GM21360 (cell line): ENCODE measurements around the gene MAMSTR.
"Not testable (repeated sequence)": the region's sequence is repeated elsewhere in the genome, so short reads cannot be mapped to it uniquely, and the experiment has no call there.

ENCODE experiments used
- ATAC-seq: cut with Tn5 transposase; IDR thresholded peaks from one replicate; pipeline ENCODE4 v1.9.1; 2021; ENCODE audit warnings: mild to moderate bottlenecking, moderate library complexity; ENCODE audit not compliant: unreplicated experiment

MAMSTR gene, protein sequence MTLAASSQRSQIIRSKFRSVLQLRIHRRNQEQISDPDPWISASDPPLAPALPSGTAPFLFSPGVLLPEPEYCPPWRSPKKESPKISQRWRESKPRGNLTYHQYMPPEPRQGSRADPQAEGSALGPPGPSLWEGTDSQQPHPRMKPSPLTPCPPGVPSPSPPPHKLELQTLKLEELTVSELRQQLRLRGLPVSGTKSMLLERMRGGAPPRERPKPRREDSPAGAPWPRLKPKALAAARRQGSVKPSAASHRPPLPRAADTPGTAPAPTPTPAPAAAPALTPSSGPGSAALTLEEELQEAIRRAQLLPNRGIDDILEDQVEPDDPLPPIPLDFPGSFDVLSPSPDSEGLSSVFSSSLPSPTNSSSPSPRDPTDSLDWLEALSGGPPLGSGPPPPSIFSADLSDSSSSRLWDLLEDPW

DNA sequence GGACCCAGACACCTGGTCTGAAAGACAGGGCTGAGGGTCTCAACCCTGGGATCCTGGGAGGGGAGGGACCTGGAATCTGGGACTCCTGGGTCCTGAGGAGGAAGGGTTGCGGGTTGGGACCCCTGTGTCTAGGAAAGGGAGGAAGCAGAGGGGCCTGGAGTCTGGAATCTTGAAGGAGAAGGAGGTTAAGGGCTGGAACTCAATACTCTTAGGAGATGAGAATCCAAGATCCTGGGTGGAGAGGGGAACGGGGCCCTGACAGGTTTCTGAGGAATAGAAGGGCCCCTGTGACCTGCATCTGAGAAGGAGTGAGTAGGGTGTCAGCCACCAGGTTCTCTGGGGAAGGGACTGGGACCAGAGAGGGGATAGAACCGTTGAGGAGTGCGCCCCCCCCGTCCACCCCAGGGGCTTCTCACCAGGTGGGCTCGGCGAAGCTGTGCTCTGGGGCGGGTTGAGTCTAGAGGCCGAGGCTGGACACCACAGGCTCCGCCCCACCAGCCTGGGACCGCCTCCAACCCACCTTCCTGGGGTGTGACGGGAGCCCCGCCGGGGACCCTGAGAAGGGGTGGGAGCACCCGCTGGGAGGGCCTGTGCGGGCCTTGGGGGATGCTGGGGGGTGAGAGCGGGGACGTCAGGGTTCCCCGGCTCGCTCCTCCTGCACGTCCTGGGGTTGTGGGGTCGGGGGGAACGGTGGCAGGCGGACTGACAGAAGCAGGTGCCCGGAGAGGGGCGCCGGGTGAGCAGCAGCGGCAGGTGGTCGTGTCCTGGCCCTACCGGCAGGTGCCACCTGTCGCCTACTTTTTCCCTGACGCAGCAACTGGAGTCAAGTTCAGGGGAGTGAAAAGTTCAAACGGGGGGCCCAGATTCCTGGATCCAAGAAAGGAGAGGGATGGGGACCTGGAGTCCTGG, at the start of gene MAMSTR:
MAMSTR (minus strand) TSS at position 463 of the 909 bp plus-strand sequence. CDS start 694 bp downstream, outside the sequence.
- no peak for ATAC-seq

DNA sequence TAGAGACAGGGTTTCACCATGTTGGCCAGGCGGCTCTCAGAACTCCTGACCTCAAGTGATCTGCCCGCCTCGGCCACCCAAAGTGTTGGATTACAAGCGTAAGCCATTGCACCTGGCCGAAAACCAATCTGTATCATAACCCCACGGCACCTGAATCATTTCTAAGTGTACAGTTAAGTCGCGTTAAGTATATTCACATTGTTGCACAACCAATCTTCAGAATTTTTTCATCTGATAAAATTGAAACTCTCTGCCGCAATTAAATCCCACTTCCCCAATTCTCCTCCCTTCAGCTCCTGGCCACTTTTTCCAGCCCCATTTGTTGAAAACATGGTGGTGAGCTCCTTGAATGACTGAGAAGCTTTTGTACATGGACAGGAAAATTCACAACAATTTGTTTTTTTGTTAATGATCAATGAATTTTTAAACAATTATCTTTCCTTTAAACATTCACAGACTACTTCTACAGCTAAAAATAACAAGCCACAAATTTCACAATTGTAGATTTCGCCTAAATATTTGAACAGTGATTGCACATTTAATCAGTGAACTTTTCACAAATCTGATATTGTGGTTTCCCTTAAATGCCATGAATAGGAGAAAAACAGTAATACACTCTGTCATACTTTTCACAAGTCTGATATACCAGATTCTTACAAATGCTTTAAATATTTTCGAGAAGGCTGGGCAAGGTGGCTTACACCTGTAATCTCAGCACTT, 49.6 kb upstream of the MAMSTR start:
- no peak for ATAC-seq

DNA sequence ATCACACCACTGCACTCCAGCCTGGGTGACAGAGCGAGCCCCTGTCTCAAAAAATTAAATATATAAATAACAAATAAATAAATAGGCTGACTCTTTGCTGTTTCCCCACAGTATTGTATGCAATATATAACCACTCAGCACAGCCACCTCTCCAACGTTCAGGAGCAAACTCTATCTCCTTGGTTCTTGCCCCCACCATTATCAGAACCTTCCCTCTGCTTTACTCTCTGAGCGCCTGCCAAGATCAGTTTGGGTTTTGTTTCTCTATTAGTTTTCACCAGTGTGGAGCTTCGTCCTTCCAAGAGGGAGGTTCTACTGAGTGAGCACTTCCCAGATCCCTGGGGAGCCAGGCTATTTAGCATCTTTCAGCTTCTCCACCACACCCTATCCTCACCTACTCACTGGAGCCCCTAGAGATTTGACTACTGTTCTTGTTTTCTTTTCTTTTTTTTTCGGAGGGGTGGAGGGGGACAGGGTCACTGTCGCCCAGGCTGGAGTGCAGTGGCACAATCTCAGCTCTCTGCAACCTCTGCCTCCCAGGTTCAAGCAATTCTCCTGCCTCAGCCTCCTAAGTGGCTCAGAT, 48.7 kb upstream of the MAMSTR start:
- not testable (repeated sequence) for ATAC-seq

DNA sequence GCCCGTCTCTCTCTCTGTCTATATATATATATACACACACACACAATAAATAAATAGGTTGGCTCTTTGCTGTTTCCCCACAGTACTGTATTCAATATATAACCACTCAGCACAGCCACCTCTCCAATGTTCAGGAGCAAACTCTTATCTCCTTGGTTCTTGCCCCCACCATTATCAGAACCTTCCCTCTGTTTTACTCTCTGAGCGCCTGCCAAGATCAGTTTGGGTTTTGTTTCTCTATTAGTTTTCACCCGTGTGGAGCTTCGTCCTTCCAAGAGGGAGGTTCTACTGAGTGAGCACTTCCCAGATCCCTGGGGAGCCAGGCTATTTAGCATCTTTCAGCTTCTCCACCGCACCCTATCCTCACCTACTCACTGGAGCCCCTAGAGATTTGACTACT, 46.3 kb upstream of the MAMSTR start:
- ATAC-seq, result not testable (repeated sequence)

DNA sequence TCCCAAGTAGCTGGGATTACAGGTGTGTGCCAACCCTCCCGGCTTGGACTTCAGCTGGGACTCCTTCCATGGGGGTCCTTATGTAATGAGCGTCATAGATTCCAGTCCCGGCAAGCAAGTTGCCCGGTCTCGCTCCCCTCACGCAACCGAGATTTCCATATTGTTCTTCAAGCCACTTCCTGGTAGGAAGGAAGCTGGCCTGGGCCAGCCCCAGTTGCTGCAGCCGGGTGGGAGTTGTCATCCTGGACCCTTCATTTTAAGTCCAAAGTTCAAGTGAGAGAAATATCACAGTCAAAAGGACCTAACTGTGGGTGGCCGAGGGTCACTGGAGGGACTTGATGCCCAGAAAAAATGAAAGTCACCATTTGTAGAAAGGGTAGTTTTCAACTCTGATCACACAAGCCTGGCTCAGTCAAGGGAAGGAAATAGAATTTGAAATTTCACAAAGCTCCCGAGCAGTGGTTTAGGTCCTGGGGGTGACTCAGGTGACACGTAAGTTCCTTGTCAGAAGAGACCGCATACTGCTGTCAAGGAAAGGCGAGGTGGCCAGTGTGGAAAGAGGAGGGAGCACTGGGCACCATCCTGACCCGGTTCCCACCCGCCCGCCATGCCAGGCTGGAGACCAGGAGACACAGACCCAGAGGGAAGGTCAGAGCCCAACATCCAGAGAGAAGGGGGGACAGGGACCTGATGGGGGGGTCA, 41.1 kb upstream of the MAMSTR start:
- ATAC-seq, result no peak

DNA sequence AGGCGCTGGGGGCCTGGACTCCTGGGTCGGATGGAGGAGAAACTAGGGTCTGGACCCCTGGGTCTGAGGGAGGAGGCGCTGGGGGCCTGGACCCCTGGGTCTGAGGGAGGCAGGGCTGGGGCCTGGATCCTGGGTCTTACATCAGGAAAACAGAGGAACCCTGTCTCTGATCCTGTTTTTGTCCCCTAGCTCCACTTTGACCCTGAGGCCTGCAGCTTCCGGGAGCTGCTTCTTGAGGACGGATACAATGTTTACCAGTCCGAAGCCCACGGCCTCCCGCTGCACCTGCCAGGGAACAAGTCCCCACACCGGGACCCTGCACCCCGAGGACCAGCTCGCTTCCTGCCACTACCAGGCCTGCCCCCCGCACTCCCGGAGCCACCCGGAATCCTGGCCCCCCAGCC, 38.2 kb upstream of the MAMSTR start:
- ATAC-seq, result no peak

DNA sequence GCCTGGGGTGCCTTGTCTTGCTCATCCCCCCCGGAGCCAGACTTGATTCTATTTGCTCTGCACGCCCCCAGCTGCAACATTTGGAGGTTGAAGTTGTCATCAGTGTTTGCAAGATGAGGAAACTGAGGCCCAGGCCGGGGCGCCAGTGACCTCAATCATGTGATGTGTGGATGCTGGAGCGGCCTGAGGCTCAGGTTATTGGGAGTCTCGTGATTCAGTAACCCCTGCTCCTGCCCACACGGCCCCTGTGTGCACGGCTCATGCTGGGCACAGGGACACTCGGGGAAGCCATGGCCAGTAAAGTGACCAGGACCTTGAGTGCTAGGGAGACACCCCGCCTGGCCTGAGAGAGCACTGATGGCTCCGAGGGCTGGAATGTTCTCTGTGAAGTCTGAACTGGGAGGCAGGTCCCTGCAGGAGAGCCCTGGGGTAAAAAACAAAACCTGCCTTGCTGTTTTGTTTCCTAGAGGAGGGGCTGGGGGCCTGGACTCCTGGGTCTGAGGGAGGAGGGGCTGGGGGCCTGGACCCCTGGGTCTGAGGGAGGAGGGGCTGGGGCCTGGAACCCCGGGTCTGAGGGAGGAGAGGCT, 37.7 kb upstream of the MAMSTR start:
- no peak for ATAC-seq

DNA sequence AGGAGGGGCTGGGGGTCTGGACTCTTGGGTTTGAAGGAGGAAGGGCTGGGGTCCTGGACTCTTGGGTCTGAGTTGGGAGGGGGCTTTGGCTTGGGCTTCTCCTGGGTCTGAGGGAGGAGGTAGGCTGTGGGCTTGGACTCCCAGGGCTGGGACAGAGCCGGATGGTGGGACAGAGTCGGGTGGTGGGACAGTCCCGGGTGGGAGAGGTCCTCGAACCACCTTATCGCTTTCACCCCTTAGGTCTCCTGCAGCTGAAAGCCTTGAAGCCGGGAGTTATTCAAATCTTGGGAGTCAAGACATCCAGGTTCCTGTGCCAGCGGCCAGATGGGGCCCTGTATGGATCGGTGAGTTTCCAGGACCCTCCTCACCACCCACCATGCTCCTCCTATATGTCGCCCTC, 37.2 kb upstream of the MAMSTR start:
- no peak for ATAC-seq

DNA sequence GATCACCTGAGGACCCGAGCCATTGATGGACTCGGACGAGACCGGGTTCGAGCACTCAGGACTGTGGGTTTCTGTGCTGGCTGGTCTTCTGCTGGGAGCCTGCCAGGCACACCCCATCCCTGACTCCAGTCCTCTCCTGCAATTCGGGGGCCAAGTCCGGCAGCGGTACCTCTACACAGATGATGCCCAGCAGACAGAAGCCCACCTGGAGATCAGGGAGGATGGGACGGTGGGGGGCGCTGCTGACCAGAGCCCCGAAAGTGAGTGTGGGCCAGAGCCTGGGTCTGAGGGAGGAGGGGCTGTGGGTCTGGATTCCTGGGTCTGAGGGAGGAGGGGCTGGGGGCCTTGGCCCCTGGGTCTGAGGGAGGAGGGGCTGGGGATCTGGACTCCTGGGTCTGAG, 36.7 kb upstream of the MAMSTR start:
- no peak for ATAC-seq

DNA sequence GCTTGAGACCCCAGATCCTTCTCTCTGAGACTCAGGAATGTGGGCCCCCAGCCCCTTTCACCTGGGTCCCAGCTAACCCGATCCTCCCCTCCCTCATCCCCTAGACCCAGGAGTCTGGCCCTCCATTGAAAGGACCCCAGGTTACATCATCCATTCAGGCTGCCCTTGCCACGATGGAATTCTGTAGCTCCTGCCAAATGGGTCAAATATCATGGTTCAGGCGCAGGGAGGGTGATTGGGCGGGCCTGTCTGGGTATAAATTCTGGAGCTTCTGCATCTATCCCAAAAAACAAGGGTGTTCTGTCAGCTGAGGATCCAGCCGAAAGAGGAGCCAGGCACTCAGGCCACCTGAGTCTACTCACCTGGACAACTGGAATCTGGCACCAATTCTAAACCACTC, 36.3 kb upstream of the MAMSTR start:
- ATAC-seq, result no peak

DNA sequence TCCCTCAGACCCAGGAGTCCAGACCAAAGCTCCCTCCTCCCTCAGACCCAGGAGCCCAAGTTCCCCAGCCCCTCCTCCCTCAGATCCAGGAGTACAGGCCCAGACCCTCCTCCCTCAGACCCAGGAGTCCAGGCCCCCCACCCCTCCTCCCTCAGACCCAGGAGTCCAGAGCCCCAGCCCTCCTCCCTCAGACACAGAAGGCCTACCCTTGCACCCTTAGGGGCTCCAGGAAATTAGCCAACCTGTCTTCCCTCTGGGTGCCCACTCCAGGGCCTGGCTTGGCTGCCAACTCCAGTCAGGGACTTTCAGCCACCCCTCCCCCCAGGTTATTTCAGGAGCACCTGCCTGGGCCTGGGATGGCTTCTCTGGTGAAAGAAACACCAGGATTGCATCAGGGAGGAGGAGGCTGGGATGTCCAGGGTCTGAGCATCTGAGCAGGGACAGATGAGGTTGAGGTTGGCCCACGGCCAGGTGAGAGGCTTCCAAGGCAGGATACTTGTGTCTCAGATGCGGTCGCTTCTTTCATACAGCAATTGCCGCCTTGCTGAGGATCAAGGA, 35.6 kb upstream of the MAMSTR start, which contains the start of gene FGF21:
FGF21 (plus strand) TSS at position 441 of the 558 bp plus-strand sequence. CDS start 713 bp downstream, outside the sequence.
- no peak for ATAC-seq

DNA sequence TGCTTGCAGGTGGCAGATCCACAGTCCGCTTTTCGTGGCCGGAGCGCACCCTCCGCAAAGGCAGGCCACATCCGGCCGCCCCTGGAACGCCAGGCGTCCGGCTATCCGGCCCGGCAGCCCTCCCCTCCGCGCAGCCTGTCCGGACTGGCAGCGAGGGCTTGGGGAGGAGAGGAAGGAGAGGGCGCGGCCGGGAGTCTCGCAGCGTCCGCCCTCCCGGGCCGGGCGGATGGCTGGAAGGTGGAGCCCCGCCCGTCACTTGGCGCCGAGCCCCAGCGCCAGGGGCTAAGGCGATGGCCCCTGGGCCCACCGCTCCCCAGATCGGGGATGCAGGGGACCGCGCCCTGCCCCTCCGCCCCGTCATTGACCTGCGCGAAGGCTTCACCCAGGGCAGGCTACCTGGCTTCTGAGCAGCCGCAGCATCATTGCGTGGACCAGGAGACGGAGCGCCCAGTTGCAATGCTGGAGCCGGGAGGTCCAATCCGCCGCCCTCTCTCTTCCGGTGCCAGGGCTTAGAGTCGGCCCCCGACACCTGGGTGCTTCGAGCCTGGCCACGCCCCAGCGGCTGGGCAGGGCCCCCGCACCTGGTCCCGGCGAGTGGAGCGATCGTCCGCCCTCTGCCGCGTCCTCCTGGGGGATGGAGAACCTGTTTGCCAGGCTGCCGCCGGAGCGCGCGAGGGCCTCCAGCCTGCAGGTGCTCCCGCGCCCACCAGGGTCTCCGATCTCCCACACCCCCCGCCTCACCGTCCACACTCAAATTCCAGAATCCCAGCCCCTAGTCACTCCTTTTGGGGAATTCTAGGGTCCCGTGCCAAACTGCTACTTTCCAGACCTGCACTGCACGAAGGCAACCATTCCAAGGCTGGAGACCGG, 33.2 kb upstream of the MAMSTR start, which contains the start of gene FUT1:
FUT1 (minus strand) TSS at position 146 of the 870 bp plus-strand sequence. CDS start 1,360 bp downstream, outside the sequence.
- no peak for ATAC-seq

DNA sequence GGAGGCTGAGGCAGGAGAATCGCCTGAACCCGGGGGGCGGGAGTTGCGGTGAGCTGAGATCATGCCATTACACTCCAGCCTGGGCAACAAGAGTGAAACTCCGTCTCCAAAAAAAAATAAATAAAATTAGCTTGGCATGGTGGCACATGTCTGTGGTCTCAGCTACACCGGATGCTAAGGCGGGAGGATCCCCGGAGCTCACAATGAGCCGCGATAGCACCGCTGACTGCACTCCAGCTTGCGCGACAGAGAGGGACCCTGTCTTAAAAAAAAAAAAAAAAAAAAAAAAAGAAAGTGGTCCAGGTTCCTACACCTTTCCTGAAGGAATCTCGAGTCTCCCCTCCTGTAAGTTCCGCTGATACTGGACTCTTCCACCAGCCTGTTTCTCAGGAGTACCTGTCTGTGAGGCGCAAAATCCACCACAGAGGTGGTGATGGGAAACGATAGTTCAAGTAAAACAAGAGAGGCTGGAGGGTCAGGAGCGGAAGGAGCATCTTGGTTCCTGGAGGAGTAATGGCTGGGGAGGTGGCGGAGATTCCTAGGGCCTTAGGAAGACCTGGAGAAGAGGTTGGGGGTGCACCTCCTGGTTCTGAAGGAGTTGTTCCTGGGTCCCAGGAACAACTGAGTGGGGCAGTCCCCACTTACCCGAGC, 32.4 kb upstream of the MAMSTR start:
- ATAC-seq, result no peak

DNA sequence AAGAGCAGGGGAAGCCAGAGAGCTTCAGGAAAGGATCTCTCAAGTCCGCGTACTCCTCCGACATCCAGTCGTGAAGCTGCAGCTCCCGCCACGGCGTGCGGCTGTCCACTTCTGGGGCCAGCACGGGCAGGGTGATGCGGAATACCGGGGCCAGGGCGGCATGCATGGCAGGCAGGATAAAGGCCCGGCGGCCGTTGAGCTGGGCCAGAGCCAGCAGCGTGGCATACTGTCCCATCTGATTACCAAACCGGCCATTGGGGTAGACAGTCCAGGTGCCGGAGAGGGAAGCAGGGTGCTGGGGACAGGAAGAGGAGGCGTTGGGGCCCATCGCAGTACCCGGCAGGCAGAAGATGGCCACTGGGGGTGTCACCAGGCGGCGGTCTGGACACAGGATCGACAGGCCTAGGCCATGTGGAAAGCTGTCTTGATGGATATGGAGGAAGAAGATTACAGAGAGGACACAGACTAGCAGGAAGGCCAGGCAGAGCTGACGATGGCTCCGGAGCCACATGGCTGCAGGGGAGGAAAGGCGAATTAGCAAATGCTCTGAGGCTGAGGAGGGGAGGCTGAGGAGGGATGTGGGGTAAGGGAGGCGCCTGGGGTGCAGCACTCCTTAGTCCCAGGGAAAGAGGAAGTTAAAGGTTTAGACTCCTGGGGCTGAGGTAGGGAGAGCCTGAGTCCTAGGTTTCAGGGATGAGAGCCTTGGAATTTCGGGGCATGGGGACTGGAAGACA, 31.4 kb upstream of the MAMSTR start:
- no peak for ATAC-seq

DNA sequence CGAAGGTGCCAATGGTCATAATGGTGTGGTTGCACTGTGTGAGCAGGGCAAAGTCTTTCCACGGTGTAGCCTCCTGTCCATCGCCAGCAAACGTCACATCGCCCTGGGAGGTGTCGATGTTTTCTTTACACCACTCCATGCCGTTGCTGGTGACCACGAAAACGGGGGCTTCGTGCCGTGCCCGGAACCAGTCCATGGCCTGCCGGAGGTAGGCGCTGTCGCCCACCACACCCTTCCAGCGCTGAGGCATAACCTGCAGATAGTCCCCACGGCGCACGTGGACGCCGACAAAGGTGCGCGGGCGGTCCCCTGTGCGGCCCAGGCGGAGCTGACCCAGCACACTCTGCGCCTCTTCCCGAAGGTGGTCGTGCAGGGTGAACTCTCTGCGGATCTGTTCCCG, 30.8 kb upstream of the MAMSTR start:
- no peak for ATAC-seq

DNA sequence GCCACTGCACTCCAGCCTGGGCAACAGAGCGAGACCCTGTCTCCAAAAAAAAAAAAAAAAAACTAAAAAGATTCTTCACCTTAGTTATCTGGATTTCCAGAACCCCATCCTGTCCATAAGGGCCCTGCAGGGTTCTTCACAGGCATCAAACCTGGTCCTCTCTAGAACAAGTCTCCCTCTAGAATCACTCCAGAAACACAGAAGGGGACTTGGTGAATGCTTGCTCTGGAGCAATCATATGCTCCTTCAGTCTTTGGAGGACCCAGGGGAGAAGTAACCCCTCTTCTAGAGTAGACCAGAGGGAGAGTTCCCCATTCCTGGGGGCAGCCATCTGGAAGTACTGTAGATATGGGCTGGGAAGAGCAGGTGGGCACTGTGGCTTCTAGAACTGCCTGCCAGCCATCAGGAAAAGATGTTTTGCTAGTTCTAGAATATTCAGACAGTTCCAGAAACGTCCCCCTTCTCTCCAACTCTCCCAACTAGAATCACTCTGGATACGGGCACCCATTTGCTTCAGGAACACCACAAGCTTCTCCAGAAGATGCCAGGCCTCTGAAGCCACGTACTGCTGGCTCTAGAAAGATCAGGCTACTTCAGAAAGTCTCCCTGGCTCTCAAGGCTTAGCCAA, 30.2 kb upstream of the MAMSTR start:
- no peak for ATAC-seq
